OCI-LY1 (cell line): ENCODE measurements around the gene ARID5B.

Experiments used
- H2AFZ ChIP-seq: fragments of 200-600 bp; sonication (generic), shearing (Covaris generic); 2 replicates; pipeline ENCODE4 v1.6.0; 2014; ENCODE audit warnings: antibody characterized with exemption, mild to moderate bottlenecking, low read length
- H3F3A ChIP-seq: fragments of 200-600 bp; sonication (generic), shearing (Covaris generic); 2 replicates; pipeline ENCODE4 v1.6.0; 2014; ENCODE audit warnings: mild to moderate bottlenecking, antibody characterized with exemption, low read length, moderate library complexity; ENCODE audit not compliant: insufficient read depth
- H3K27ac ChIP-seq: fragments of 200-600 bp; sonication (generic); 2 replicates; pipeline ENCODE4 v1.5.1; 2014; ENCODE audit warnings: low read length, mixed run types, mild to moderate bottlenecking, low read depth; ENCODE audit not compliant: poor library complexity, severe bottlenecking
- H3K27me3 ChIP-seq: fragments of 200-600 bp; sonication (generic); 2 replicates; pipeline ENCODE4 v1.6.0; 2014; ENCODE audit warnings: antibody characterized with exemption, mild to moderate bottlenecking, low read length, moderate library complexity; ENCODE audit not compliant: insufficient read depth
- H3K36me3 ChIP-seq: fragments of 200-600 bp; sonication (generic); 2 replicates; pipeline ENCODE4 v1.6.1; 2014; ENCODE audit warnings: mild to moderate bottlenecking, antibody characterized with exemption, low read length, moderate library complexity, mixed read lengths; ENCODE audit not compliant: insufficient read depth
- H3K4me1 ChIP-seq: fragments of 200-600 bp; sonication (generic); 2 replicates; pipeline ENCODE4 v1.5.1; 2014; ENCODE audit warnings: mild to moderate bottlenecking, low read length, moderate library complexity; ENCODE audit not compliant: insufficient read depth, severe bottlenecking
- H3K4me2 ChIP-seq: fragments of 200-600 bp; sonication (generic), shearing (Covaris generic); 2 replicates; pipeline ENCODE4 v1.6.1; 2014; ENCODE audit warnings: low read length
- H3K4me3 ChIP-seq: fragments of 200-600 bp; sonication (generic); 2 replicates; pipeline ENCODE4 v1.5.1; 2014; ENCODE audit warnings: low read length, low read depth, mild to moderate bottlenecking, mixed read lengths; ENCODE audit not compliant: poor library complexity, severe bottlenecking
- H3K79me2 ChIP-seq: fragments of 200-600 bp; shearing (Covaris generic); 2 replicates; pipeline ENCODE4 v1.6.1; 2016; ENCODE audit warnings: mixed run types, low read length, mixed read lengths; ENCODE audit not compliant: insufficient read depth
- H3K9ac ChIP-seq: fragments of 200-600 bp; sonication (generic), shearing (Covaris generic); 2 replicates; pipeline ENCODE4 v1.6.1; 2014; ENCODE audit warnings: mild to moderate bottlenecking, low read length, mixed read lengths
- H3K9me2 ChIP-seq: fragments of 200-600 bp; sonication (generic), shearing (Covaris generic); 2 replicates; pipeline ENCODE4 v1.6.1; 2014; ENCODE audit warnings: low read depth, mild to moderate bottlenecking, low read length, mixed read lengths
- H3K9me3 ChIP-seq: fragments of 200-600 bp; shearing (Covaris generic); 2 replicates; pipeline ENCODE4 v1.6.1; 2014; ENCODE audit warnings: low read length, mixed read lengths
- H4K20me1 ChIP-seq: fragments of 200-600 bp; sonication (generic), shearing (Covaris generic); 2 replicates; pipeline ENCODE4 v1.6.0; 2016; ENCODE audit warnings: mild to moderate bottlenecking, low read length; ENCODE audit not compliant: insufficient read depth
- EZH2 ChIP-seq: fragments of 200-600 bp; sonication (generic), shearing (Covaris generic); IDR thresholded peaks from 2 replicates; pipeline ENCODE4 v1.8.0; 2017; ENCODE audit warnings: borderline replicate concordance, mixed run types, mild to moderate bottlenecking, antibody characterized with exemption, low read length, moderate library complexity, mixed read lengths
- TF ChIP-seq, protein P1 (sequence below): fragments of 200-600 bp; sonication (generic), shearing (Covaris generic); IDR thresholded peaks from 2 replicates; pipeline ENCODE4 v1.5.1; 2017; ENCODE audit warnings: mild to moderate bottlenecking, antibody characterized with exemption, low read length, moderate library complexity, mixed read lengths

Gene ARID5B

DNA sequence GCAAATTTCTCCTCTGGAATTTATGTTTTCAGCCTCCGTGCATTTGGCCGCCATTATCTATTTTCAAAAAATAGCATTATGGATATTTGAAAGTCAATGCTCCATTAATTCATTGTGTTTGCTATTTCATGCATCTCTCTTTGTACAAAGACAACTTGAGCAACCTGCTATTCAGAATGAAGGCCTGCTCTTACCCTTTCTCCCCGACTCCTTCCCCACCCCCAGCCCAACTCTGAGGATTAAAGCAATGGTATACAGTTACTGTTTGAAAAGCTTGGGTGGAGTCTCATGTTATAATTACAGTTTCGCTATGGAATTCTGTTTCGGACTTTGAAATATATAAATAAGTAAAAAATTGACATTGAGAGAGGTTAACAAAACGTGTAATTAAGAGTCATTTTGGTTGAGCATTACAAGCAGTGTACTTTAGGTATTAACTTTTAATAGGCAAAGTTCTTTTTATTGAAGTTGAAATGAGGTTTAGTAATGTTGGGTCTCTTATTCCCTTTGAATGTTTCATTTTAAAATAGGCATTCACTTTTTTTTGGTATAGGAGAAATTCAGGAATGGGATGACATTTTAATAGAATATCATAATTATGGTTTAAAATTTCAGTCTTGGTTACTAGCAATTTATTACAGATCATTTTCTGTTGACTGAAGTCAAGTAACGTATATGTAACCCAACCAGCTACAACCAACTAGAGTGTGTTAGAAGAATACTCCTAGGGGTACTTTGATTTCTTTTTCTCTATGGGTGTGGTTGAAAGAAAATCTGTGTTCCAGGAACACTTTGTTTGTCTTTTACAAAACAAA is 93.1 kb downstream of the ARID5B start:
- H2AFZ ChIP-seq = no peak overlapping the region
- H3K79me2 ChIP-seq = peaks cover 45% of the 10 kb centered on the region
- no peaks in the 10 kb centered on the region for H3K9me3 ChIP-seq
- H3K4me2 ChIP-seq = peak overlapping the region; percentile 57
- H3K27ac ChIP-seq = peak overlapping the region; percentile 99
- no peaks in the 10 kb centered on the region for H3K9me2 ChIP-seq
- peak overlapping the region; percentile 22 for H3K4me3 ChIP-seq
- H3K27me3 ChIP-seq = no peaks in the 10 kb centered on the region
- peaks cover 24% of the 10 kb centered on the region for H3K36me3 ChIP-seq
- no peaks in the 10 kb centered on the region for H3F3A ChIP-seq
- TF ChIP-seq, protein P1, sequence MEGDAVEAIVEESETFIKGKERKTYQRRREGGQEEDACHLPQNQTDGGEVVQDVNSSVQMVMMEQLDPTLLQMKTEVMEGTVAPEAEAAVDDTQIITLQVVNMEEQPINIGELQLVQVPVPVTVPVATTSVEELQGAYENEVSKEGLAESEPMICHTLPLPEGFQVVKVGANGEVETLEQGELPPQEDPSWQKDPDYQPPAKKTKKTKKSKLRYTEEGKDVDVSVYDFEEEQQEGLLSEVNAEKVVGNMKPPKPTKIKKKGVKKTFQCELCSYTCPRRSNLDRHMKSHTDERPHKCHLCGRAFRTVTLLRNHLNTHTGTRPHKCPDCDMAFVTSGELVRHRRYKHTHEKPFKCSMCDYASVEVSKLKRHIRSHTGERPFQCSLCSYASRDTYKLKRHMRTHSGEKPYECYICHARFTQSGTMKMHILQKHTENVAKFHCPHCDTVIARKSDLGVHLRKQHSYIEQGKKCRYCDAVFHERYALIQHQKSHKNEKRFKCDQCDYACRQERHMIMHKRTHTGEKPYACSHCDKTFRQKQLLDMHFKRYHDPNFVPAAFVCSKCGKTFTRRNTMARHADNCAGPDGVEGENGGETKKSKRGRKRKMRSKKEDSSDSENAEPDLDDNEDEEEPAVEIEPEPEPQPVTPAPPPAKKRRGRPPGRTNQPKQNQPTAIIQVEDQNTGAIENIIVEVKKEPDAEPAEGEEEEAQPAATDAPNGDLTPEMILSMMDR = no peak
- no peak for TF ChIP-seq EZH2
- H3K9ac ChIP-seq = peak overlapping the region; percentile 67
- H3K4me1 ChIP-seq = peaks cover 94% of the 10 kb centered on the region
- no peaks in the 10 kb centered on the region for H4K20me1 ChIP-seq

DNA sequence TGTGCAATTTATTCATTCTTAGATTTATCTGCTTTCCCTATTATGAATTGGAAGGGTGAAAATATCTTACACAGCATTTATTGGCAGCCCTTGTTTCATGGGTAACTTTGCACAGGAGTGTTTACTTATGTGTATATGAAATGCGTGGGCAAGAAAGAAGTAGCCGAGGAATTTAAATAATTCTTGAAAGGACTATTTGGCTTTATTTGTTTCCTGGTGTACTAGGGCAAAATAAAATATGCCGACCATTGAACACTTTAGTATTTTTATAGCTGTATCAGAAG is 93.7 kb downstream of the ARID5B start:
- Histone ChIP-seq H3K9me3 (no peaks in the 10 kb centered on the region), H3K4me2 (peak overlapping the region; percentile 57), H3K36me3 (peaks cover 24% of the 10 kb centered on the region), H3F3A (no peaks in the 10 kb centered on the region), H3K4me3 (no peak overlapping the region), H2AFZ (no peak overlapping the region), H3K27ac (peak overlapping the region; percentile 99), H3K79me2 (peaks cover 40% of the 10 kb centered on the region), H4K20me1 (no peaks in the 10 kb centered on the region), H3K27me3 (no peaks in the 10 kb centered on the region), H3K4me1 (peaks cover 94% of the 10 kb centered on the region), H3K9ac (0 out of 2 replicates have a peak overlapping the region, but pooled peaks have one; percentile 18), H3K9me2 (no peaks in the 10 kb centered on the region)
- TF ChIP-seq, protein P1 = no peak
- TF ChIP-seq EZH2 = no peak

DNA sequence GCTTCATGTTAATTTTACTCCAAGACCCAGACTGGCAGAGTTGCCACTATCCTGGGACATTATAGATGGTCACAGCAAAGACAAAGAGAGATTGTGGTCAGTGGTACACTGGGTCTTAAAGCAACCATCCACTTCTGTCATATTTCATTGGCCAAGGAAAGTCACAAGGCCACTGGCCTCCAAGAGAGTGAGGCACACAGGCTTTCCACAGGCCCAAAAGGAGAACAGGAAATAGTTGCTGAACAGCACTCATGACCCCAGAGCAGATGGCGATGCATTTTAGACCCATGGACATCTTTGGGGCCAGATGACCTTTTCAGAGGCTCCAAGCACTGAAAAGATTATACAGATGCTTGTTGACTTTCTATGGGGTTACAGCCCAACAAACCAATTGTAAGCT is 97.4 kb downstream of the ARID5B start:
- TF ChIP-seq, protein P1 = no peak
- no peak for TF ChIP-seq EZH2
- Histone ChIP-seq H3K36me3 (peaks cover 31% of the 10 kb centered on the region; the same call in 1 of the 2 replicates), H2AFZ (no peak overlapping the region), H3K4me1 (peaks cover 98% of the 10 kb centered on the region), H3K27me3 (no peaks in the 10 kb centered on the region), H3K27ac (peak overlapping the region; percentile 90), H3K9ac (peak overlapping the region; percentile 63), H4K20me1 (no peaks in the 10 kb centered on the region), H3K4me3 (peak overlapping the region; percentile 51), H3K9me2 (no peaks in the 10 kb centered on the region), H3K79me2 (peaks cover 27% of the 10 kb centered on the region), H3K9me3 (no peaks in the 10 kb centered on the region), H3F3A (no peaks in the 10 kb centered on the region), H3K4me2 (peak overlapping the region; percentile 70)
